GM12875 (cell line): ENCODE results near the gene GAPVD1.

Source experiments
- H3K4me3 ChIP-seq: one replicate; pipeline ENCODE4 v1.5.1; 2011; ENCODE audit warnings: low read depth, low read length, control low read depth
- TF ChIP-seq, protein P1 (sequence below): IDR thresholded peaks from 2 replicates; pipeline ENCODE4 v1.5.1; 2011; ENCODE audit warnings: low read depth, mild to moderate bottlenecking, control low read depth, inconsistent platforms, low read length, moderate library complexity, borderline replicate concordance; ENCODE audit not compliant: insufficient read depth

Gene GAPVD1

DNA sequence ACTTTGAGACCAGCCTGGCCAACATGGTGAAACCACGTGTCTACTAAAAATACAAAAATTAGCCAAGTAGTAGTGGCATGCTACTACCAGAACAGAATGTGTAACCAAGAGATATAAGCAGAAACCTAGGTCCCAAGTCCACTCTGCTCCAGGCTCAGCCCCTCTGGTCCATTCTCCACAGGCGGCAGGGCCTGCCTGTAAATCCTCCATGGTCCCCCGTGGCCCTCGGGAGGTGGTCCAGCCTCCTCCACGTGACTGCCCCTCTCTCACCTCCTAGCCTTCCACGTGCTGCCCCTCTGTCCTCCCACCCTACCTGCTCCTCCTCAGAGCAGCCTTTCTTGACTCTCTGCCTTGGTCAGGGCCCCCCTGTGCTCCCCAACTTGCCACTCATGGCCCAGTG is 127.4 kb downstream of the GAPVD1 start:
- TF ChIP-seq, protein P1, sequence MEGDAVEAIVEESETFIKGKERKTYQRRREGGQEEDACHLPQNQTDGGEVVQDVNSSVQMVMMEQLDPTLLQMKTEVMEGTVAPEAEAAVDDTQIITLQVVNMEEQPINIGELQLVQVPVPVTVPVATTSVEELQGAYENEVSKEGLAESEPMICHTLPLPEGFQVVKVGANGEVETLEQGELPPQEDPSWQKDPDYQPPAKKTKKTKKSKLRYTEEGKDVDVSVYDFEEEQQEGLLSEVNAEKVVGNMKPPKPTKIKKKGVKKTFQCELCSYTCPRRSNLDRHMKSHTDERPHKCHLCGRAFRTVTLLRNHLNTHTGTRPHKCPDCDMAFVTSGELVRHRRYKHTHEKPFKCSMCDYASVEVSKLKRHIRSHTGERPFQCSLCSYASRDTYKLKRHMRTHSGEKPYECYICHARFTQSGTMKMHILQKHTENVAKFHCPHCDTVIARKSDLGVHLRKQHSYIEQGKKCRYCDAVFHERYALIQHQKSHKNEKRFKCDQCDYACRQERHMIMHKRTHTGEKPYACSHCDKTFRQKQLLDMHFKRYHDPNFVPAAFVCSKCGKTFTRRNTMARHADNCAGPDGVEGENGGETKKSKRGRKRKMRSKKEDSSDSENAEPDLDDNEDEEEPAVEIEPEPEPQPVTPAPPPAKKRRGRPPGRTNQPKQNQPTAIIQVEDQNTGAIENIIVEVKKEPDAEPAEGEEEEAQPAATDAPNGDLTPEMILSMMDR = no peak
- H3K4me3 ChIP-seq = no peak overlapping the region

DNA sequence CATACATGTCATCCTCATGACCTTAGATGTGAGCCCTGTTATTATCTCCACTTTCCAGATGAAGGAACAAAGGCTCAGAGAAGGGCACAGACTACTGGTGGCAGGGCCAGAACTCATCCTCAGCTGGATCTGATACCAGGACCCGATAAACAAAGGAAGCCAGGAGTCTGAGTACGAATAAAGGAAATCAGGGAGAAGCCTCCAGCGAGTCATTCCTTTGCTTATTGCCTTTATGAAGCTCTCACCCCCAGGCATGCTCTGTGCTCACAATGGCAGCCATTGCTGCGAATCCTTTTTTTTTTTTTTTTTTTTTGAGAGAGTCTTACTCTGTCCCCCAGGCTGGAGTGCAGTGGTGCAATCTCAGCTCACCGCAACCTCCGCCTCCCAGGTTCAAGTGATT is 130.1 kb downstream of the GAPVD1 start:
- TF ChIP-seq, protein P1 = no peak
- H3K4me3 ChIP-seq = no peak overlapping the region

DNA sequence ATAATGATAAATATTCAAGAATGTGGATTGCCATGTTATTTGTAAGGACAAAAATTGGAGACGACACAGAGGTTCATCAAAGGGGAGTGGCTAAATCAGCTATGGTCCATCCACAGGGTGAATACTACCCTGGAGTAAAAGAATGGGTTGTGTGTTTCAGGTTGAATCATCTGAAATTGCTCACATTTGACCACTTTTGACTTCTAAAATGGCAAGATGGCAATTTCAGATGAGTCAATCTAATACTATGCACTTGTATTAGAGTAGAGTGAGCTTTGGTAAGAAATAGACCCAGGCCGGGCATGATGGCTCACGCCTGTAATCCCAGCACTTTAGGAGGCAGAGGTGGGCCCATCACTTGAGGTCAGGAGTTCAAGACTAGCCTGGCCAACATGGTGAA is 131.8 kb downstream of the GAPVD1 start:
- no peak overlapping the region for H3K4me3 ChIP-seq
- TF ChIP-seq, protein P1 = no peak

DNA sequence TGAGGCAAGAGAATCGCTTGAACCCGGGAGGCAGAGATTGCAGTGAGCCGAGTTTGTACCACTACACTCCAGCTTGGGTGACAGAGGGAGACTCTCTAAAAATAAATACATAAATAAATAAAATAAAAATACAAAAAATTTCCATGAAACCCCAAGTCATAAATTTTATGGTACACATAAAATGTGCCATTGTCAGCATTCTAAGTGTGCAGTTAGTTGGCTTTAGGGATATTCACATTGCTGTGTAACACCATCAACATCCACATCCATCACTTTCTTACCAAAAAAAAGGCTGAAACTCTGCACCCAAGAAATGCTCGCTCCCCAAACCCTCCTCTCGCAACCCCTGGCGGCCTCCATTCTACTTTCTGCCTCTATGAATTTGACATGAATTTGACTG is 135.2 kb downstream of the GAPVD1 start:
- H3K4me3 ChIP-seq = no peak overlapping the region
- TF ChIP-seq, protein P1 = no peak

DNA sequence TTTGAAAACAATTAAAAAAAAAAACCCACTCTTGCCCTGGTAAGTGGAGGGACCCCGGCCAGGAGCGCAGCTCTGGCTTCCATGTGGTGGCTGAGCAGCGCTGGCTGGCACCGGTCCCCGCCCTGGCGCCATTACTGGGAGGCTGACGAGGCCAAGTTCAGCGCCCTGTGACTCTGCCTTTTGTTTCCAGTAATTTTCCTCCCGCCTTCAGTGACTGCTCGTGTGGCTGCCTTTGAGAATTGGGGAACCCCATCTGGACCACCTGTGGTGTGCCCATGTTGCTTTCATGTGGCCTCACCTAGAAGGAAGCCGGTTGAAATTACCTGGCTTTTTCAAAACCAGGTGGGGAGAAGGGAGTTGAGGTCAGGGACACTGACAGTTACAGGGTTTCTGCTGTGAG is 136.1 kb downstream of the GAPVD1 start:
- TF ChIP-seq, protein P1 = no peak
- no peak overlapping the region for H3K4me3 ChIP-seq

DNA sequence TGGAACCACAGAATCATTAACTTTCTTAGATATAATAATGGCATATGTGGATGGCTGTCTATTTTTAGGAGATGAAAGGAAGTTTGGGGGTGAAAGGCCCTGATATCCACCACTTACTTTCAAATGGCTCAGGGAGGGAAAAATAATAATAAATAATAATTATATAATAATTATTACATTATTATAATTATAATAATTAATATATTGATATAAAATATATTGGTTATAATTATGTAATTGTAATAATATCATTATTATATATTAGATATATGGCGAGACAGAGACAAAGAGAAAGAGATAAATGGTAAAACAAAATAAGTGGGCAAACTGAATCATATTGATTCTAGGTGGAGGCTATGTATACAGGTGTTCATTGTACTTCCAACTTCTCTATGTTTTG is 136.6 kb downstream of the GAPVD1 start:
- TF ChIP-seq, protein P1 = no peak
- H3K4me3 ChIP-seq = no peak overlapping the region

DNA sequence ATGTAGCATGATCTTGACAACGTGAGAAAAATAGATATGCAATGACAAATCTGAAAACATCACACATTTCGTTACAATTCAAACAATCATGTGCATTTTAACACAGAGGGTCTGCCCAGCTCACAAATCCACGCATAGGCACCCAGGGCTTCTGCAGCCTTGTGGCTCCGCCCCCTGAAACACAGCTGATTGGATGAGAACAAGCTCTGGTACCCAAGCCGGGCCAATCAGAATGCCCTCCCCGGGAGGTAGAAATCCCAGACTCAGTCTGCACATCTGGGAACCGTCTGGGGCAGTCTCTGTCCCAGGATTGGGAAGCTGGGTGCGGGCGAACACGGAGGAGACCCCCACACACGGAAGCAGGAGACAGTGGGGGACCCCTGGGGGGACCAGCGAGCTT is 137.5 kb downstream of the GAPVD1 start:
- TF ChIP-seq, protein P1 = no peak
- H3K4me3 ChIP-seq = no peak overlapping the region
